Natural killer cell (primary cell): ENCODE results near the gene RRP7A. TPM values are rescaled to one million over a fixed set of nuclear protein-coding genes. Genes with fewer than 3 reads are reported as not detected.
"Not testable (repeated sequence)": the region's sequence is repeated elsewhere in the genome, so short reads cannot be mapped to it uniquely, and the experiment has no call there.

ENCODE experiments used
- ATAC-seq, 3 donors: fragments of 150-1000 bp in 2 of 3; fragments of 200-7000 bp in 1 of 3; cut with Tn5 transposase; 1 replicate in 1 of 3; 2 replicates in 2 of 3; pipeline ENCODE4 v1.10.0; 2021; ENCODE audit warnings: mild to moderate bottlenecking in 2 of 3, moderate library complexity in 2 of 3
- DNase-seq, 2 donors: peaks; one replicate each; pipeline versions ENCODE4 v3.0.0 to v3.0.0-alpha.2; 2013 to 2021; ENCODE audit warnings: mixed read lengths in 1 of 2
- H3K27ac ChIP-seq: one replicate; pipeline ENCODE4 v1.5.1; 2013; ENCODE audit warnings: mild to moderate bottlenecking, low read length
- H3K27me3 ChIP-seq: one replicate; pipeline ENCODE4 v1.6.1; 2013; ENCODE audit warnings: low read length; ENCODE audit not compliant: control insufficient read depth, insufficient read depth
- H3K36me3 ChIP-seq: one replicate; pipeline ENCODE4 v1.6.1; 2013; ENCODE audit warnings: low read length; ENCODE audit not compliant: control insufficient read depth, insufficient read depth
- H3K4me1 ChIP-seq: one replicate; pipeline ENCODE4 v1.6.1; 2013; ENCODE audit warnings: low read length; ENCODE audit not compliant: control insufficient read depth, insufficient read depth
- H3K4me3 ChIP-seq: one replicate; pipeline ENCODE4 v1.5.1; 2013; ENCODE audit warnings: low read length
- H3K9me3 ChIP-seq: one replicate; pipeline ENCODE4 v1.6.1; 2013; ENCODE audit warnings: low read length; ENCODE audit not compliant: control insufficient read depth, insufficient read depth
- H3K27ac Mint-ChIP-seq, 2 donors: one replicate each; pipeline ENCODE4 v1.8.0; 2022; ENCODE audit warnings: mild to moderate bottlenecking in 2 of 2, mixed read lengths in 2 of 2, moderate library complexity in 1 of 2
- H3K27me3 Mint-ChIP-seq, 2 donors: one replicate each; pipeline ENCODE4 v1.8.0; 2022; ENCODE audit warnings: low read depth in 2 of 2, mixed read lengths in 2 of 2
- H3K36me3 Mint-ChIP-seq: one replicate; pipeline ENCODE4 v1.8.0; 2022; ENCODE audit warnings: mixed read lengths
- H3K4me1 Mint-ChIP-seq, 2 donors: one replicate each; pipeline ENCODE4 v1.8.0; 2022; ENCODE audit warnings: mixed read lengths in 2 of 2
- H3K4me3 Mint-ChIP-seq: one replicate; pipeline ENCODE4 v1.8.0; 2022; ENCODE audit warnings: mild to moderate bottlenecking, moderate library complexity, mixed read lengths
- H3K9me3 Mint-ChIP-seq, 2 donors: one replicate each; pipeline ENCODE4 v1.8.0; 2022; ENCODE audit warnings: mixed read lengths in 2 of 2
- WGBS: methylation state at CpG from one replicate; pipeline ENCODE4 v1.1.7; 2013; ENCODE audit warnings: missing lambda C conversion rate; ENCODE audit not compliant: insufficient coverage; 5-methylcytosine and 5-hydroxymethylcytosine counted together
- intact Hi-C: fragments of 100-400 bp; cut with micrococcal nuclease; formaldehyde crosslinking; loops from one replicate; pipeline ENCODE4 v1.14.2; 2022
- total RNA-seq, 4 donors: library from RNA; stranded (reverse); fragments of 120-200 nt in 1 of 4; gene quantifications; one replicate each; pipeline versions ENCODE4 v1.2.3 to v1.2.4, GENCODE V29; 2013 to 2022
- TF ChIP-seq, protein P1 (sequence below): fragments of 200-600 bp; IDR thresholded peaks from one replicate; pipeline ENCODE4 v1.8.0; 2022; ENCODE audit warnings: antibody characterized with exemption

Gene RRP7A
- total RNA-seq, 3 donors from 2014 or later (not counting 1 experiment from before 2014, with no cell fraction given), result 31.3 to 43.0 (median 37.7) TPM

DNA sequence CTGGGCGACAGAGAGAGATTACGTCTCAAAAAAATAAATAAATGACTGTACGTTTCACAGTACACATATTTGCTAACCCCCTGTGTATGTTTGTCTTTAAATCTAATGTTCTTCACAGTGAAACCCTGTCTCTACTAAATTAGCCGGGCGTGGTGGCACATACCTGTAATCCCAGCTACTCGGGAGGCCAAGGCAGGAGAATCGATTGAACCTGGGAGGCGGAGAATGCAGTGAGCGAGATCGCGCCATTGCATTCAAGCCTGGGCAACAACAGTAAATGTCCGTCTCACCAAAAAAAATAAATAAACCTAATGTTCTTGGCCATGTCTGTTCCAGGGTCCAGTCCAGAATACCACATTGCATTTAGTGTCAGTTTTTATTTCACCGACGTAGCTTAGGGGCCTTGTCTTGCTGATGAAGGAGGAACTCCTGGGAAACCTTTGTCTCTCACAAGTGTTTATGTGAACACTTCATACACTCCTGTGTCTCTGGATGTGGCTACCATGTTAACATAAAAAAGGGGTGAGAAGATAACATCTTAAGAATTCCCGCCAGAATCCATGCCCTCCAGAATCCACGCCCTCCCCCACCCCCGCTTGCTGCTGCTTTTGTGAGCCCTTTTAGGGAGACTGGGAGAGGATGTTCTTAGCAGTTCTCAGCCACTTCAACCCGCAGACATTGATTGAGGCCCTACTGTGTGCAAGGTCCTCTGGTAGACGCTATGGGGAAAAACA lies 29.2 kb upstream of the RRP7A start:
- Mint-ChIP-seq H3K27ac (no peak overlapping the region), H3K27me3 (no peaks in the 10 kb centered on the region)

DNA sequence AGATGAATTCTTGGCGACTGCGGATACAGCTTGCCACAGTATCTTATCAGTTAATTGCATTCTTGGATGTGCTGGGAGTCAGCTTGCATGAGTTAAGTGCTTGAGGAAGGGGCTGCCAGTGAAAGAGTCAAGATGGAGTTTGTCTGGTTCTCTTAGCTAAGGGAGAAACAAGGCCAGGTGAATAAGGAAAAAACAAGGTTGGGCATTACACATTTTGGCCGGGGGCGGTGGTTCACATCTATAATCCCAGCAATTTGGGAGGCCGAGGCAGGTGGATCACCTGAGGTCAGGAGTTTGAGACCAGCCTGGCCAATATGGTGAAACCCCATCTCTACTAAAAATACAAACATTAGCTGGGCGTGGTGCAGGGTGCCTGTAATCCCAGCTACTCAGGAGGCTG lies 28.5 kb upstream of the RRP7A start:
- H3K36me3 Mint-ChIP-seq, DNase-seq, H3K4me3 Mint-ChIP-seq, H3K4me1 Mint-ChIP-seq, H3K27me3 Mint-ChIP-seq, ATAC-seq, H3K4me3 ChIP-seq, H3K27me3 ChIP-seq, H3K9me3 ChIP-seq, intact Hi-C loops, H3K27ac Mint-ChIP-seq, H3K9me3 Mint-ChIP-seq, H3K36me3 ChIP-seq, H3K27ac ChIP-seq: not testable (repeated sequence)
- 83% methylated on average over 6 of the region's 6 CpGs for WGBS
- peaks cover 19% of the 10 kb centered on the region for H3K4me1 ChIP-seq

More for the DNA sequence above, 29.2 kb upstream of the RRP7A start:
- Mint-ChIP-seq H3K4me1 (peaks cover 0 to 12% of the 10 kb centered on the region in 2 donors), H3K36me3 (no peaks in the 10 kb centered on the region), H3K9me3 (no peaks in the 10 kb centered on the region), H3K4me3 (no peak overlapping the region)
- 90% methylated on average over 19 of the region's 19 CpGs for WGBS
- no peaks in the 10 kb centered on the region for H3K9me3 ChIP-seq
- no peaks in the 10 kb centered on the region for H3K27me3 ChIP-seq
- DNase-seq (no peak), ATAC-seq (no peak)
- no peaks in the 10 kb centered on the region for H3K36me3 ChIP-seq
- intact Hi-C loops, result no loop called here
- H3K4me3 ChIP-seq, result no peak overlapping the region
- TF ChIP-seq, protein P1, sequence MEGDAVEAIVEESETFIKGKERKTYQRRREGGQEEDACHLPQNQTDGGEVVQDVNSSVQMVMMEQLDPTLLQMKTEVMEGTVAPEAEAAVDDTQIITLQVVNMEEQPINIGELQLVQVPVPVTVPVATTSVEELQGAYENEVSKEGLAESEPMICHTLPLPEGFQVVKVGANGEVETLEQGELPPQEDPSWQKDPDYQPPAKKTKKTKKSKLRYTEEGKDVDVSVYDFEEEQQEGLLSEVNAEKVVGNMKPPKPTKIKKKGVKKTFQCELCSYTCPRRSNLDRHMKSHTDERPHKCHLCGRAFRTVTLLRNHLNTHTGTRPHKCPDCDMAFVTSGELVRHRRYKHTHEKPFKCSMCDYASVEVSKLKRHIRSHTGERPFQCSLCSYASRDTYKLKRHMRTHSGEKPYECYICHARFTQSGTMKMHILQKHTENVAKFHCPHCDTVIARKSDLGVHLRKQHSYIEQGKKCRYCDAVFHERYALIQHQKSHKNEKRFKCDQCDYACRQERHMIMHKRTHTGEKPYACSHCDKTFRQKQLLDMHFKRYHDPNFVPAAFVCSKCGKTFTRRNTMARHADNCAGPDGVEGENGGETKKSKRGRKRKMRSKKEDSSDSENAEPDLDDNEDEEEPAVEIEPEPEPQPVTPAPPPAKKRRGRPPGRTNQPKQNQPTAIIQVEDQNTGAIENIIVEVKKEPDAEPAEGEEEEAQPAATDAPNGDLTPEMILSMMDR, result no peak
- H3K27ac ChIP-seq, result no peak overlapping the region
- H3K4me1 ChIP-seq, result peaks cover 23% of the 10 kb centered on the region

DNA sequence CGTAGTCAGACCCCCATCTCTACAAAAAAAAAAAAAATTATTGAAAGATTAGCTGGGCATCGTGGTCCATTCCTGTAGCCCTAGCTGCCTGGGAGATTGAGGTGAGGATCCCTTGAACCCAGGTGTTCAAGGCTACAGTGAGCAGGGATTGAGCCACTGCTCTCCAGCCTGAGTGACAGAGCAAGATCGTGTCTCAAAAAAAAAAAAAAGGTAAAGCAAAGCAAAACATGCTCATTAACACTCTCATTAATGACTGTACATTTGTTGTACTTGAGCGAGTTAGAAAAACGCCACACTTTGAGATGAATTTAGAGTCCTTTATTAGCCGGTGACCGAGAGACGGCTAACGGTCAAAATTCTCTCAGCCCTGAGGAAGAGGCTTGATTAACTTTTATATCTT lies 28.0 kb upstream of the RRP7A start:
- WGBS, result 84% methylated on average over 8 of the region's 9 CpGs
- Histone ChIP-seq H3K4me3 (no peak overlapping the region), H3K4me1 (peaks cover 17% of the 10 kb centered on the region), H3K27ac (no peak overlapping the region), H3K9me3 (no peaks in the 10 kb centered on the region), H3K36me3 (no peaks in the 10 kb centered on the region), H3K27me3 (no peaks in the 10 kb centered on the region)
- H3K27me3 Mint-ChIP-seq, result no peaks in the 10 kb centered on the region
- ATAC-seq (no peak), DNase-seq (no peak)
- no peak overlapping the region for H3K4me3 Mint-ChIP-seq
- H3K27ac Mint-ChIP-seq, result no peak overlapping the region
- H3K9me3 Mint-ChIP-seq, result no peaks in the 10 kb centered on the region
- H3K36me3 Mint-ChIP-seq, result no peaks in the 10 kb centered on the region
- peaks cover 0 to 6% of the 10 kb centered on the region in 2 donors for H3K4me1 Mint-ChIP-seq
- TF ChIP-seq, protein P1, result no peak
- intact Hi-C loops, result no loop called here

DNA sequence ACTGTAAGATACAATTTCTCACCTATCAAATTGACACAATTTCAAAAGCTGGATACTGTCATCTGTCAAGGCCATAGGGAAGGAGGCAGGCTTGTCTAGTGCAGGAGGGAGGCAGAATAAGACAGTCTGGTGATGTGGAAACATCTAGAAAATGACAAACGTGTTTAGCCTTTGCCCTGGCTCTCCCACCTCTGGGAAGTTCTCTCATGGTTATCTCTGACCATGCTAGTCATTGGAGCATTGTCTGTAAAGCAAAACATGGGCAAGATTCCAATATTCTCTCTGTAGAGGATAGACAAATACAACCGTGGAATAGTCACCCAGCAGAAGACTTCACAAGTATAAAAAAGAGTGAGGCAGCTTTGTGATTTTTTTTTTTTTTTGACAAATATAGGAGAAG lies 25.1 kb upstream of the RRP7A start:
- intact Hi-C loops, result no loop called here
- H3K27me3 ChIP-seq, result no peaks in the 10 kb centered on the region
- no peaks in the 10 kb centered on the region for H3K27me3 Mint-ChIP-seq
- H3K4me1 Mint-ChIP-seq, result no peaks in the 10 kb centered on the region
- no peak for ATAC-seq
- H3K36me3 ChIP-seq, result no peaks in the 10 kb centered on the region
- no peak overlapping the region for H3K27ac Mint-ChIP-seq
- H3K4me1 ChIP-seq, result no peaks in the 10 kb centered on the region
- no peaks in the 10 kb centered on the region for H3K9me3 Mint-ChIP-seq
- 47% methylated on average over 2 of the region's 2 CpGs for WGBS
- DNase-seq, result no peak
- H3K36me3 Mint-ChIP-seq, result no peaks in the 10 kb centered on the region
- H3K27ac ChIP-seq, result no peak overlapping the region
- H3K9me3 ChIP-seq, result no peaks in the 10 kb centered on the region
- H3K4me3 ChIP-seq, result no peak overlapping the region
- H3K4me3 Mint-ChIP-seq, result no peak overlapping the region
- TF ChIP-seq, protein P1, result no peak

DNA sequence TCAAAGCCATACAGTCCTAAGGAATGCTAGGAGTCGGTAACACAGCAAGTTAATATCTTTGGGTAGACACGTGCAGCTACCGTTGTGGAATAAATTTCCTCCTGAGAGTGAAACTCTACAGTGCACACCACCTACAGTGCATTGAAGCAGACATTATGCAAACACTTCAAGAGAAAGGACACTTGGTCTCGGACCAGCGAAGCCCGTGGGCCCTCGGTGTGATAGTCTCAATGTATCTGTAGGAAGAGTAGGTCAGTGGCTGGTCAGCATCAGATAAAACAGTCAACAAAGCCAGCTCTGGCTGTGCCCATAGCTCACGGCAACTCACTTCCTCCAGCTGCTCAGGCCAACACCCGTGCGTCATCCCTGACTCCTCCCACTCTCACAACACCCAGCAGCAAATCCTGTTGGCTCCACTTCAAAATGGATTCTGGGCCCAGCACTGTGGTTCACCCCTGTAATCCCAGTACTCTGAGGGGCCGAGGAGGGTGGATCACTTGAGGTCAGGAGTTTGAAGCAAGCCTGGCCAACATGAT lies 19.7 kb upstream of the RRP7A start:
- H3K4me3 Mint-ChIP-seq, H3K9me3 Mint-ChIP-seq: not testable (repeated sequence)
- peaks cover 13% of the 10 kb centered on the region for H3K4me1 ChIP-seq

More for the DNA sequence above, 19.7 kb upstream of the RRP7A start:
- H3K36me3 Mint-ChIP-seq, H3K27me3 ChIP-seq, H3K27ac Mint-ChIP-seq, H3K27me3 Mint-ChIP-seq, H3K4me3 ChIP-seq, DNase-seq, H3K36me3 ChIP-seq, H3K4me1 Mint-ChIP-seq, H3K9me3 ChIP-seq, H3K27ac ChIP-seq, intact Hi-C loops: not testable (repeated sequence)
- 70% methylated on average over 8 of the region's 11 CpGs for WGBS
- ATAC-seq, result peak in 2 of 3 donors; percentile 65 to 69
